GM15510 (cell line): ENCODE data around the gene MNT.
A peak's percentile ranks its signal among the peaks of the same experiment; 100 is the strongest.

ENCODE experiments used
- POLR2A ChIP-seq: IDR thresholded peaks from 3 replicates; pipeline ENCODE4 v1.6.1; 2011; ENCODE audit warnings: borderline replicate concordance; ENCODE audit not compliant: insufficient read length; ENCODE audit errors: extremely low read depth

The MNT gene

DNA sequence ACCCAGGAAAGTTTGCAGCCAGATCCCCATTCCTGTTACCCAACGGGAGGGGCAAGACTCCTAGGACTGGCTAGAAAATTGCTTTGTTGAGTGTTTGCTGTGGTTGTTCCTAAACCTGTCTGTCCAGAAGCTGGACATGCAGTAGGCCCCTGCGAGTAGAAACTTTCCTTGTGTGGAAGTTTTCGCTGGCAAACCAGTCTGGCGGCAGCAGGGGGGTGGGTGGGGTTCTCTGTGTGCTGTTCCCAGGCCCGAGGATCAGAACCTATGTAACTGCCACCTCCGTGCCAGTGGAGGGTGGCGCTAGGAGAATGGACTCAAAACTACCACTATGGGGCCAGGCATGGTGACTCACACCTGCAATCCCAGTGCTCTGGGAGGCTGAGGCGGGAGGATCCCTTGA is 54.4 kb downstream of the MNT start:
- TF ChIP-seq POLR2A, result no peak

DNA sequence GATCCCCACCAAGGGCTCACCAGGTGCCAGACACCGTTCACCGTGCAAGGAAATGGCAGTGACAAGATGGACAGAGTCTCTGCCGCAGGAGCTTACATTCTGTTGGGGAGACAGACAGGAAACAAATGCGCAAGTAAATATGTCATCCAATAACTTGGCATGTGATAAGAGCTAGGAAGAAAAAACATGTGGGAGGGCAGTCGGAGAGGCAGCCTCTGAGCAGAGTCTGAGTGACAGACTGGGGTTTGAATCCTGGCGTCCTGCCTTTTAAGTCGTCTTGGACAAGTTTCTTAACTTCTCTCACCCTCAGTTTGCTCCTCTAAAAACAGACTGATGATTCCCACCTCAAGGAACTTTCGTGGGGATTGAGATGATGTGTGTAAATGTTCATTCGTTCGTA is 56.3 kb downstream of the MNT start:
- no peak for TF ChIP-seq POLR2A

DNA sequence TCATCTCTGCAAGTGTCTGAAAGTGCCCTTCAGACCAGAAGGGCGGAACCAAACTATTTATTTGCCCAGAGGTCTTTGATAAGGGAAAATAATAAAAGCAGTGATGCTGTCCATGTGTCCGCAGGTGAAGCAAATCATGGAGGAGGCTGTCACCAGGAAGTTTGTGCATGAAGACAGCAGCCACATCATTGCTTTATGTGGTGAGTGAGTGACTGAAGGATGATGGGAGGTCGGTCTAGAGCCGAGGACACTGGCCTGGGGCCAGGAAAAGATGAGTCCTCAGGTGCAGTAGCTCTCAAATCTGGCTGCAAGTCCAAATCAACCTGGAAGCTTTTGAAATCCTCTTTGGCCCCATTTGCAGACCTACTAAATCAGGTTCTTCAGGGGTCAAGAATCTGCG is 57.4 kb downstream of the MNT start:
- no peak for TF ChIP-seq POLR2A

DNA sequence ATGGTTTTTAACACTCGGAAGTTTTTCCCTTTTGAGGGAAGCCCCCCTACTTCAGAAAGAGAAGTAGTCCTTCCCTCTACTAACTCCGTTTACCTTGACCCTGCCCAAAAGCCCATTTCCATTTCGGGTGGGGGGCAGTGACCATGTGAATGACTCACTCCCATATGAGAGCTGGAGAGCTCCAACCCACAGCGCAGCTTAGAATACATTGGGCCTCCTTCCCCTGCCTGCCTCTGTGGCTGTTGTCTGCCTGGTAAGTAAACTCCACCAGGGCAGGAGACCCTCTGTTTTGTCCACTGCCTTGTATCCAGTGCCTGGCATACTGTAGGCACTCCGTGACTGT is 62.6 kb downstream of the MNT start:
- no peak for TF ChIP-seq POLR2A

DNA sequence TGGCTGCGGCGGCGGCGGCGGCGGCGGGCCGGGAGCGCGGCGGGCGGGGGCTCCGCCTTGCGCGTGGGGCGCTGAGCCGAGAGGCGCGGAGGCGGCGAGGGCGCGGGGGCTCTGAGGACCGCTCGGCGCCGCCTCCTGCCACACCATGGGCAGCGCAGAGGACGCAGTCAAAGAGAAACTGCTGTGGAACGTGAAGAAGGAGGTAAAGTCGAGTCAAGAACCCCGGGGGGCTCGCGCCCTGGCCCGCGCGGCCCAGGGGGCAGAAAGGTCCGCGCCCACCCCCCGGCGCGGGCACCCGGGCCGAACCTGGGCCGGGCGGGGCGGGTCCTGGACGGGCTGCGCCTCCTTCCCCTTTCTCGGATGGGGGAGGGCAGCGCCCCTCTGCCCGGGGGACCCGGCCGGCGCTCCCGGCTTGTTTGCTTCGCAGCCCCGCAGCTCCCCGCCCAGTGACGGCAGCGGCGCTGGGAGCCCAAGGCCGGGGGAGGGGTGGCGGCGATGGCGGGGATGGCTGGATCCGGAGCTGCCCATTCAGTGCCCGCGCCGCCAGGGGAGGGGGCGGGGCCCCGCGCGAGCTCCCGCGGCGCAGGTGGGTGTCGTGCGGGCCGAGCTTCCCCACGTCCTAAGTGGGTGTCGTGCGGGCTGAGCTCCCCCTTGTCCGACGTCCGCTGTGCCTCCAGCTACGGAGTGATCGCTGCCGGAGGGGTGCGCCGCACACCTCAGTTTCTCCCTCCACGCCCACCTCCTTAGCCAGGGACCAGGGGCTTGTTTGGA is 63.1 kb downstream of the MNT start:
- peak; percentile 4 for TF ChIP-seq POLR2A

DNA sequence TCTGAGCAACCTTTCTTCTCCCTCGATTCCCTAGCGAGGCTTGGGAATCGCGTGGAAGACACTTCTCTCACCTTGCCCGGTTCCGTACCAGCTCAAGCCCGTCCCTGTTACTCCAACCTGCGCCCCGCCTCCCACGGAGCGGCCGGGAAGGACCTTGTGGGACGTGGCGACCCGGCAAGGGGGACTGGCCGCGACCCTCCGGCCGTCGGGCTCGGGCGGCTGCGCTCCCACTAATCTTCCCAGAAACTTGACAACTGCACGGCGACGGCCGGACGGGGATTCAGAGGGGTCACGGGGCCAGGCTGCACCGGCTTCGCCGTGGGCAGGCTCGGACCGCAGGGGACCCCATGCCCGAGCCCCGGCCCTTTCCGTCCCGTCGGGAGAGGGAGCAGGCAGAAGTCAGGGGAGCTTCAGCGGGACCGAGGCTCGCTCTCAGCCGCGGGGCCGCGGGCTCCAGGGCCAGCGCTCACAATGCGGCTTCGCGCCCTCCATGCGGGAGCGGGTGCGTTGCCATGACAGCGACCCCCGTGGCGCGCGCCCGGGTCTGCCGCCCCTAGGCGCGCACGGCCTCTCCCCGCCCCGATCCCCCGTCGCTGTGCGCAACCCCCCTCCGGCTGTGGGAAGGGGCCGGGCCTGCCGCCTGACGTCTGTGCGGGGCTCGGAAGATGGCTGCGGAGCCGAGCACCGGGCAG is 63.9 kb downstream of the MNT start, which contains the start of gene SGSM2:
Gene SGSM2 (plus strand): TSS at position 650 of the 692 bp plus-strand sequence. CDS start 188 bp downstream, outside the sequence.
- TF ChIP-seq POLR2A, result peak; percentile 18

DNA sequence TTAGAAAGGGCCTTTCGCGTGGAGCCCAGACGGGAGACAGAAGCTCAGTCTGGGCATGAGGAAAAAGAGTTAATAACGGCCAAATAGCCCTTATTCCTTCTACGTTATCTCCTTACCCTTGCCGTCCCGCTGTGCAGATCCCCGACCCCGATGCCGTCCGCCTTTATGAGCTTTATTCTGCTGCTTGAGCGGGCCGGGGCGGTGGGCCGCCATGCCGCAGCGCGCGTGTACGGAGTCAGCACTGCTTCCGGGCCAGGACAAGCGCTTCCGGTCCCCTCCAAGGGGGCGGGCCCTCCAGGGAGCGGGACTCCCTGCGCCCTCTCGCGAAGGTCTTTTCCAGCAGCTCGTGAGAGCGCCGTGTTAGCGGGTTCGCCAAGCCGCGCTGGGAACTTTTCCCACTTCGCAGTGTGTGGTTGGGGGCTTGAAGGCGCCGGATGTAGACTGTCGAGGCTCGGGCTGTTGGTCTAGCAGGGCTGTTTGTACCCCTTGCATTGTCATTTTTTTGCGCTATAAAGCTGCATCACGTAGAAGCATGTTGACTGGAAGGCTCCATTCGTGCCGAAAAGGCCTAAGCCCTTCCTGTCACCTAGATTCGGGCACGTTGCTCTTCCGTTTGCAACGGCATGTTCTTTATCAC is 64.5 kb downstream of the MNT start, which contains the start of gene TSR1:
Gene TSR1 (minus strand): TSS at position 243 of the 637 bp plus-strand sequence. CDS start 30 bp downstream, at position 213.
- TF ChIP-seq POLR2A, result peak; percentile 81

DNA sequence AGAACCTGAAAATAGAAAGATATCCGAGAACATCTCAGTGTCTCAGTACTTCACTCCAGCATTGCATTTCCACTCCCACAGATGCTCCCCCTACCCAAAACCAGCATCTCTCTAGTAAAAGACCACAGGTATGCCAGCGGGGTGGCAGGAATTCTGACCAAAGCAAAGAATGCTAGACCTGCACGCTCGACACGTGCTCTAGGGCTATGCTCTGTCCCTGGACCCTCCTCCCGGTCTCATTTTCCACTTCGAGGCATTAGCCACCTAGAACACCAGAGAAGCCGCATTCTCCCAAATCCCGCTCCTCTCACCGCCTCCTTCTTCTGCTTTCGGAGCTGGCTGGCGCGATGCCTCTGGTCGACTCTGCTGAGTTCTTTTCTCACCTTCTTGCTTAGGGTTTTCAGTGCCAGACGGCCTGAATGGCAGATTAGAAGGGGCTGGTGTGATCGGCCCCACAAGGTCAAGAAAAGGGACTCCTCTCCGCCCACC is 65.1 kb downstream of the MNT start:
- no peak for TF ChIP-seq POLR2A
